Prostate gland (tissue), 2 donors: ENCODE data around the gene KCNH6. TPM values are rescaled to one million over a fixed set of nuclear protein-coding genes. Genes with fewer than 3 reads are reported as not detected.

Source experiments
- DNase-seq: peaks from one replicate; pipeline ENCODE4 v3.0.0-alpha.2; 2019; ENCODE audit warnings: low spot score
- H3K27ac ChIP-seq, 2 donors: fragments of 200-600 bp; sonication (generic); 2 replicates each; pipeline ENCODE4 v1.5.1; 2017 to 2019
- H3K27me3 ChIP-seq: fragments of 200-600 bp; sonication (generic); replicated peaks from 2 replicates; pipeline ENCODE4 v1.5.1; 2019; ENCODE audit not compliant: insufficient read depth
- H3K36me3 ChIP-seq, 2 donors: fragments of 200-600 bp; sonication (generic); 1 replicate in 1 of 2; 2 replicates in 1 of 2; pipeline versions ENCODE4 v1.5.1 to v1.8.1; 2017 to 2019
- H3K4me1 ChIP-seq: fragments of 200-600 bp; sonication (generic); replicated peaks from 2 replicates; pipeline ENCODE4 v1.5.1; 2019
- H3K4me3 ChIP-seq, 2 donors: fragments of 200-600 bp; sonication (generic); 2 replicates each; pipeline ENCODE4 v1.5.1; 2017 to 2019
- H3K9me3 ChIP-seq: fragments of 200-600 bp; sonication (generic); 2 replicates; pipeline ENCODE4 v1.5.1; 2017
- CTCF ChIP-seq, 4 experiments: fragments of 200-600 bp in 2 of 4; fragments of 450-650 bp in 2 of 4; sonication (generic) in 2 of 4; IDR thresholded peaks; 1 replicate in 3 of 4; 2 replicates in 1 of 4; pipeline ENCODE4 v1.5.1; 2016 to 2019; ENCODE audit warnings: antibody characterized with exemption in 4 of 4, mild to moderate bottlenecking in 2 of 4, moderate library complexity in 2 of 4
- POLR2A ChIP-seq: fragments of 450-650 bp; IDR thresholded peaks from one replicate; pipeline ENCODE4 v1.6.1; 2016; ENCODE audit warnings: antibody characterized with exemption, mild to moderate bottlenecking
- POLR2AphosphoS5 ChIP-seq: sonication (generic); formaldehyde crosslinking; IDR thresholded peaks from one replicate; pipeline ENCODE4 v1.6.1; 2017; ENCODE audit warnings: antibody characterized with exemption
- WGBS: methylation state at CpG from one replicate; pipeline ENCODE4 v1.1.5; 2018; 5-methylcytosine and 5-hydroxymethylcytosine counted together
- intact Hi-C: fragments of 100-400 bp; cut with DNase I; formaldehyde crosslinking; loops from one replicate; pipeline ENCODE4 v1.14.2; 2022
- total RNA-seq, 2 donors: library from RNA; depleted of rRNA; stranded (reverse); fragments of >200 nt; gene quantifications; one replicate each; pipeline ENCODE4 v1.1.0, GENCODE V29; 2016

KCNH6 gene
- total RNA-seq, 2 donors from 2014 or later, result 8.1 to 22.4 TPM

- no peaks in the 10 kb centered on the region for H3K27me3 ChIP-seq
- WGBS, result 69% methylated on average over 6 of the region's 6 CpGs
- H3K36me3 ChIP-seq, result no peaks in the 10 kb centered on the region
- intact Hi-C loops, result no loop called here
- no peak overlapping the region for H3K4me3 ChIP-seq
- no peaks in the 10 kb centered on the region for H3K4me1 ChIP-seq
- no peaks in the 10 kb centered on the region for H3K9me3 ChIP-seq
- no peak overlapping the region for H3K27ac ChIP-seq
- DNase-seq, result no peak
- TF ChIP-seq CTCF (IDR thresholded peaks at IDR 0.05) (no peak), POLR2AphosphoS5 (no peak), POLR2A (no peak)
Observed at GRCh38 chr17:63495491-63495890, 27.7 kb upstream of the KCNH6 start.

GRCh38 chr17:63496177-63496576 is 27.0 kb upstream of the KCNH6 start:
- Histone ChIP-seq H3K36me3 (no peaks in the 10 kb centered on the region), H3K27ac (no peak overlapping the region), H3K4me3 (no peak overlapping the region), H3K27me3 (no peaks in the 10 kb centered on the region), H3K4me1 (no peaks in the 10 kb centered on the region), H3K9me3 (no peaks in the 10 kb centered on the region)
- TF ChIP-seq POLR2A (no peak), CTCF (IDR thresholded peaks at IDR 0.05) (no peak), POLR2AphosphoS5 (no peak)
- intact Hi-C loops, result no loop called here
- no peak for DNase-seq
- 87% methylated on average over 12 of the region's 12 CpGs for WGBS

GRCh38 chr17:63496663-63497400 is 26.3 kb upstream of the KCNH6 start:
- Histone ChIP-seq H3K36me3 (no peaks in the 10 kb centered on the region), H3K4me1 (no peaks in the 10 kb centered on the region), H3K4me3 (no peak overlapping the region), H3K27me3 (no peaks in the 10 kb centered on the region), H3K27ac (no peak overlapping the region), H3K9me3 (no peaks in the 10 kb centered on the region)
- 94% methylated on average over 36 of the region's 36 CpGs for WGBS
- TF ChIP-seq CTCF (IDR thresholded peaks at IDR 0.05) (no peak), POLR2A (no peak), POLR2AphosphoS5 (no peak)
- no peak for DNase-seq
- intact Hi-C loops, result no loop called here

GRCh38 chr17:63497708-63498483 is 25.3 kb upstream of the KCNH6 start:
- TF ChIP-seq CTCF (IDR thresholded peaks at IDR 0.05) (no peak), POLR2AphosphoS5 (no peak), POLR2A (no peak)
- Histone ChIP-seq H3K36me3 (no peaks in the 10 kb centered on the region), H3K4me1 (no peaks in the 10 kb centered on the region), H3K27me3 (no peaks in the 10 kb centered on the region), H3K9me3 (no peaks in the 10 kb centered on the region), H3K27ac (peak overlapping the region; percentile 2 to 39), H3K4me3 (no peak overlapping the region)
- WGBS, result 48% methylated on average over 16 of the region's 16 CpGs
- intact Hi-C loops, result no loop called here
- DNase-seq, result no peak
